Measurements from ENCODE around the gene NCKAP5L.

- TF ChIP-seq REST (IDR thresholded peaks at IDR 0.05; ENCODE audit: insufficient read depth in 1 of 2, low read depth in 2 of 2, low read length in 2 of 2), result no peak
- TF ChIP-seq POLR2AphosphoS5 (IDR thresholded peaks at IDR 0.05; ENCODE audit: low read depth, low read length), result no peak
- no peak for TF ChIP-seq TAF1 (IDR thresholded peaks at IDR 0.05; ENCODE audit: borderline replicate concordance, insufficient read depth, low read length)
- TF ChIP-seq SIN3A (IDR thresholded peaks at IDR 0.05; ENCODE audit: borderline replicate concordance, insufficient read depth, low read length), result no peak
- TF ChIP-seq FOXP2 (optimal IDR thresholded peaks at IDR 0.05; ENCODE audit: borderline replicate concordance, extremely low read depth, extremely low read length, insufficient read depth), result no peak
Observed at GRCh38 chr12:49874142-49874897, 46.1 kb upstream of the NCKAP5L start.
